ENCODE data around the gene MYBBP1A. TPM values are rescaled to one million over a fixed set of nuclear protein-coding genes. Genes with fewer than 3 reads are reported as not detected.

Gene MYBBP1A
- total RNA-seq, 2 donors from 2014 or later, result 28.1 to 41.6 TPM

DNA sequence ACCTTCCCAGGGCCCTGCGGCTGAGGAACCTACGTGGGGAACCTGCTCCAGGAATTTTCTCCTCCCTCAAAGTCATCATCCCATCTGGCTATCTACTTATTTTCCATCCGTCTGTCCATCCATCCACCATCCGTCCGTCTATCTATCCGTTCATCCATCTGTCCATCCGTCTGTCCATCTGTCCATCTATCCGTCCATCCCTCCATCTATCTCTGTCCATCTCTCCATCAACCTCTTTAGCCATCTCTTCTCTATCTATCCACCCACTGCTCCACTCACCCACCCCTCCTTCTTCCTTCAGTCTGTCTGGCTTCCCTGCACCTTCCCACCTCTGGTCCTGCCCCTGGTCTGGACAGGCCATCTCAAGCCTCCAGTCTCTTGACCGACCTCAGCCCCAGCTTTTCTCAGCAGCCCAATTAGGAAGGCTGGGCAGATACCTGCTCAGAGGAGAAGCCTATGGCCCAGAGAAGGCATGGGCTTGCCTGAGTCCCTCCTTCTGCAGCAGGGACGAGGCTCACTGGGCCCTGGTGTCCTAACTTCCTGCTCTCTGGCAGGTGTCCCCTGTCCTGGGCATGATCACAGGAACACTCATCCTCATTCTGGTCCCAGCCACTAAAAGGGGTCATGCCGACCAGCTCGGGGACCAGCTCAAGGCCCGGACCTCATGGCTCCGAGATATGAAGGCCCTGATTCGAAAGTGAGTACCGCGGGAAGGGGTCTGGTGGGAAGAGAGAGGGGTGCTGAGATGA, 23.0 kb downstream of the MYBBP1A start:
- no peak for ATAC-seq
- DNase-seq, result no peak
- intact Hi-C loops (cut with DNase I, micrococcal nuclease), result no loop called here

DNA sequence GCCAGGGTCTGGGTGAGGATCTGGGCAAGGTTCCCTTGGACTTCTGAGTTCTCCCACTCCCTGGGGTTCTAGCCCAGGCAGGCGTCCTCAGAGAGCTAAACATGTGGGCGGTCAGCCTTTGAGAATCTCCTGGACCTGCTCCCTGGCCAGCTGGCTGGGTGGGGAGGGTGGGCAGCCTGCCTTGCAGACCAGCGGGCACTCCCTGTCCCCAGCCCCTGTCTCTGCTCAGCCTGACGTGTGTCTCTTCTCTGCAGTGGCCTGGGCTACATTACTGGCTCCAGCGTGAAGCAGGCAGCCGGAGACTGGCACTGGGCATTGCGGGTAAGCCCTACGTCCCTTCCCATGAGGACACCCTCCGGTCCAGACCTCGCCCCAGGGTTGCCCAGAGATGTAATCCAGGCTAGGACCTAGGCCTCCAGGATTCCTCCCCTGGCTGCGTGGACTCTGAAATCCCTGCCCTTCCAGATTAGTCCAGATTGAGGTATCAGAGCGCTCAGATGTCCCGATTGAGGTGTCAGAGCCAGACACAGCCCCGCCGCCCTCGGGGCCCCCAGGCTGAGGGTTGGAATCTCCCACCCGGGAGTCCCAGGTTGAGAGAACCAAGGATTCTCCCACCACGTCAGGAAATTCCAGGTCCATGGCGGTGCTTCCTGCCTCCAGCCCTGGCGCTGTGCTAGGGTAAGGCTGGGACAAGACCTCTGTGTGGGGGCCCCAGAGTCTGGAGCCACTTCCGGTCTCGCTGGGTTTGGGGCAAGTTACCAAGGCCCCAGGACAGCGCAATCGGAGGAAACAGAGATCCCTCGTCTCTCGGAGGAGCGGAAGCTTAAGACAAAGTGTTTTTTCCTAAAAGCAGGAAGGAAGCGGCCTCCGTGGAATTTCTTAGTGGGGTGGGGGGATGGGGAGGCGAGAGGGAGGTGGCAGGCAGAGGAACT, 24.1 kb downstream of the MYBBP1A start:
- no peak for ATAC-seq
- intact Hi-C loops (cut with DNase I, micrococcal nuclease), result no loop called here
- DNase-seq, result no peak

DNA sequence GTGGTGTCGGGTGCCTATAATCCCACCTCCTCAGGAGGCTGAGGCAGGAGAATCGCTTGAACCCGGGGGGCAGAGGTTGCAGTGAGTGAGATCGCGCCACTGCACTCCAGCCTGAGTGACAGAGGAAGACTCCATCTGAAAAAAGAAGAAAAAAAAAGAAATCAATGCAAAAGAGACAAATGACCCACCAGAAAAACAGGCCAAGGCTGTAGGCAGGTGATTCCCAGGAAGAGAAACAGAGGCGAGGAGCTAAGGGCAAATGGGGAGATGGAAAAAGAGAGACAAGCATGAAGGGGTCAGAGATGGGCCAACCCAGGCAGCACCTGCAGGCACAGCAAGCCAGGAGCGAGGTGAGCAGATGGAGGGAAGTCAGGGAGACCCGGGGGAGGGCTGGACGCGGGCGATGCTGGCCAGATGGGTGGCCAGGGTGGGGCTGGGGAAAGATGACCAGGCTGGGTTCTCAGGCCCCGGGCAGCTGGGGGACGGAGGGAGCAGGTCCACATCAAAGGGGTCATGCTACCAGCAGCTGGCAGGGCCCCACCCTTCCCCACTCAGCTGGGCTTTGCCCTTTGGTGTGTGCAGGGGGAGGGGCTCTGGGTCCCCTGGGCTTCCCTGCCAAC, 25.5 kb downstream of the MYBBP1A start:
- ATAC-seq (no peak), DNase-seq (no peak)
- intact Hi-C loops (cut with DNase I, micrococcal nuclease), result no loop called here

DNA sequence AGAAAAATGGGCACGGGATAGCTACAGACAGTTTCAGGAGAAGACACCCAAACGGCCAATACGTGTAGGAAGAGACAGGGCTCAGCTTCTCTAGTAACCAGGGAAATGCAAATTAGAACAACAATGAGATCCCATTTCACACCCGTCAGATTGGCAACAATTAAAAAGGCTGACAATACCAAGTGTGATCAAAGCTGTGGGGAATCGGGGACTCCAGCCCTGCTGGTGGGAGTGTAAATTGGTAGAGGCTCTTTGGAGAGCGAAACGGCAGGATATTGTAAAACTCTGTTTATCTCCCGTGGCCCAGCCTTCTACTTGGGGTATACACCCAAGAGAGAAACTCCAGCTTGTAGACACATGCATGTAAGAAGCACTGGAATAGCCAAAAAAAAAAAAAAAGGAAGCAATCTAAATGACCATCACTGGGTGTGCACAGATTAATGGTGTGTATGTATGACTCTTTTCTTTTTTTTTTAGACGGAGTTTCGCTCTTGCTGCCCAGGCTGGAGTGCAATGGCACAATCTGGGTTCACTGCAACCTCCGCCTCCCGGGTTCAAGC, 27.5 kb downstream of the MYBBP1A start:
- intact Hi-C loops (cut with DNase I, micrococcal nuclease), result no loop called here
- DNase-seq (no peak), ATAC-seq (no peak)

DNA sequence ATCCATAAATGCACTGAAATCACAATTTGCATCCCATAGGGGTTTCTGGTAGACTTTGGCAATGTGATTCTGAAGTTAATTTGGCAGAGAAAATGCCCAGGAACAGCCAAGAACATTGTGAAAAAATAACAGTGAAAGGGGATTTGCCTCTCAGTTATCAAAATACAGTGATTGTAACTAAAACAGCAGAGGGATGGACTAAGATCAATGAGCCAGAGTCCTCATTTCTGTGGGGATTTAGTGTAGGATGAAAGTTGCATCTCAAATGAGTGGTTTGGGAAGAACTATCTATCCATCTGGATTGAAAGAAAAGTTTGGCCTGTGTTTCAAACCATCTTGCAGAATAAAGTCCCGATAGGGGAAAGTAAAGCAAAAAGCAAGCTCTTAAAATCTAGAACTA, 28.1 kb downstream of the MYBBP1A start:
- DNase-seq (no peak), ATAC-seq (no peak)
- intact Hi-C loops (cut with DNase I, micrococcal nuclease), result no loop called here

DNA sequence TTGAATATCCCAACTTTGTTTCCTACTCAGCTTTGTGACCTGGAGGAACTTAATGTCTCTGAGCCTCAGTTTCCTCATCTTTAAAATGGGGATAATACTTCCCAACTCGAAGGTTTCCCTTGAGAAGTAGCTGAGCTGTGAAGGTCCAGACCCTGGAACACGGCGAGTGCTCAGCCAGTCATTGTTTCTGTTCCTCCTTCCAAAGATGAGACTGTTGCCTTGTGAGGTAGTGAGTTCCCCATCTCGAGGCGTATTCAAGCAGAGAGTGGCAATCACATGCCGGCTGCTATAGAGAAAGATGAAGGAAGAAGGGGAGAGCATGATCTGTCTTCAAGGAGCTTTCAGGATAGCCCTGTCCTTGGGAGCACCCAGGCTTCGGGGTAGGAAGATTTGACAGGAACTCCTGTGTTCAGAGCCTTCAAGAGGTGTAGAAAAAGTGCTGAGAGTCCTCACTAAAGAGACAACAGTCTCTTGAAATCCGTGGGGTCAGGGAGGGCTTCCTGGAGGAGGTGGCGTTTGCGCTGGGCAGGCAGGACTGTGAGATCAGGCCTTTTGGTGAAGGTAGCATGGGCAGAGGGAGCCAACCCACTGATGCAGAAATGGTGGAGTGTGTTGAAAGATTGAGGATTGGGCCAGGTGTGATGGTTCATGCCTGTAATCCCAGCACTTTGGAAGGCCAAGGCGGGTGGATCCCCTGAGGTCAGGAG, 29.3 kb downstream of the MYBBP1A start:
- DNase-seq, result no peak
- ATAC-seq, result no peak
- intact Hi-C loops (cut with DNase I, micrococcal nuclease), result no loop called here

DNA sequence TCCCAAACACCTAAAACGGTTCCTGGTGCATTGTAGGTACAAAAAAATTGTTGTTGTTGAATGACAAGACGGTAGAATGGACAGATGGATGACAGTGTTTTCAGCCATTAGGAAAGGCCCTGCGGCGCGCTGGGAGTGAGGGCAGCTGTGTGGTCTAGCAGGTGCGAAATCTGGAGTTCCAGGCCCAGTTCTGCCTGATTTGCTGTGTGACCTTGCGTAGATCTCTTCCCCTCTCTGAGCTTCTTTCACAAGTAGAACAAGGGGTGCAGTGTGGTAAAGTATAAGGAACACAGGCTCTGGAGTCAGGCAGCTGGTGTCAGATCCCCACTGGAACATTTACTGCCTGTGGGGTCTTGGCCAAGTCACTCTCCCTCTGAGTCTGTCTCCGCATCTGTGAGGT, 31.2 kb downstream of the MYBBP1A start:
- ATAC-seq, result no peak
- intact Hi-C loops (cut with DNase I, micrococcal nuclease), result no loop called here
- DNase-seq, result no peak

DNA sequence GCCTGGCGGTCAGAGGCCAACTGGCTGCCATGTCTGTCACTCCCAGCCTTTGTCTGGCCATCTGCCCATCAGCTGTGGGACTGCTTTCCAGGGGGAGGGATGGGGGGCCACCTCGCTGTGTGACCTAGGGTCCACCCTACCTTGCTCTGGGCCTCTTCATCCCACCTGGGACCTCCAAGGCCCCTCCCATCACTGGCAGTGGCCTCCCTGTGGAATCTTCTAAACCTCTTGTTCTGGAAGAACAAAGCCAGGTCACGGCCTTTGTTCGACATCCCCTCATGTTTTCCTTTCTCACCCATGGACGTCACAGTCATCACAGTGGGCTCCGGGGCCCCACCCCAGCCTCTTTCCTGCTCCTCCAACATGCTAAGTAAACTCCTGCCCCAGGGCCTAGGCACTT, 32.5 kb downstream of the MYBBP1A start:
- intact Hi-C loops (cut with DNase I, micrococcal nuclease), result no loop called here
- DNase-seq (no peak), ATAC-seq (no peak)

DNA sequence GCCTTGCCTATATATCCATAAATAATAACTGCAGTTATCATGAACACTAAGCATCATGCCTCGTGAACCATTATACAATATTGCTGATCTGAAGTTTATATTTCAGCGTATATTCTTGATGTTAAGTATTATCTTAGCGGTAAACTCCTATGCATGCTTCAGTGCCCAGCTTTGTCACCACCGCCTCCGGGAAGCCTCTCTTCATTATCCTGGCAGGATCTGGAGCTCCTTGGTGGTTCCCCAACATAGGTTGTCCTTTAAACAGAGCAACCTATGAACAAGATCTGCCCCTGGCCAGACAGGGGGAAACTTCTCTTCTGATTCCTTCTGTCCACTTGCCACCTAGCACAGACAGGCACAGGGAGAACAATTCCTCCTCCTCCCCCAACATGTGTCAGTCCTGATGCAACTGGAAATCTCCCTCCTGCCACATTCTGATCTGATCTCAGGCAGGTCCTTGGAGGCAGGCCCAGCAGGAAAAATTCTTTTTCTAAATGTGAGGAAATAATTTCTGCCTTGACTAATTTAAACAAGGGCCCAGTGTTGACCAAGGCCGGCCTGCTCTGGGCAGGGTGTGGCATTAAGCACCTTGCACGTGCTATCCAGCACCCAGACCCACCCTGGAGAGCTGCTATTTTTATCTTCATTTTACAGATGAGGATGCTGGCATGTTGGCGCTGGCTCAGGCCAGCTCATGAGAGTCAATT, 34.1 kb downstream of the MYBBP1A start:
- DNase-seq (no peak), ATAC-seq (peak; percentile 86)

DNA sequence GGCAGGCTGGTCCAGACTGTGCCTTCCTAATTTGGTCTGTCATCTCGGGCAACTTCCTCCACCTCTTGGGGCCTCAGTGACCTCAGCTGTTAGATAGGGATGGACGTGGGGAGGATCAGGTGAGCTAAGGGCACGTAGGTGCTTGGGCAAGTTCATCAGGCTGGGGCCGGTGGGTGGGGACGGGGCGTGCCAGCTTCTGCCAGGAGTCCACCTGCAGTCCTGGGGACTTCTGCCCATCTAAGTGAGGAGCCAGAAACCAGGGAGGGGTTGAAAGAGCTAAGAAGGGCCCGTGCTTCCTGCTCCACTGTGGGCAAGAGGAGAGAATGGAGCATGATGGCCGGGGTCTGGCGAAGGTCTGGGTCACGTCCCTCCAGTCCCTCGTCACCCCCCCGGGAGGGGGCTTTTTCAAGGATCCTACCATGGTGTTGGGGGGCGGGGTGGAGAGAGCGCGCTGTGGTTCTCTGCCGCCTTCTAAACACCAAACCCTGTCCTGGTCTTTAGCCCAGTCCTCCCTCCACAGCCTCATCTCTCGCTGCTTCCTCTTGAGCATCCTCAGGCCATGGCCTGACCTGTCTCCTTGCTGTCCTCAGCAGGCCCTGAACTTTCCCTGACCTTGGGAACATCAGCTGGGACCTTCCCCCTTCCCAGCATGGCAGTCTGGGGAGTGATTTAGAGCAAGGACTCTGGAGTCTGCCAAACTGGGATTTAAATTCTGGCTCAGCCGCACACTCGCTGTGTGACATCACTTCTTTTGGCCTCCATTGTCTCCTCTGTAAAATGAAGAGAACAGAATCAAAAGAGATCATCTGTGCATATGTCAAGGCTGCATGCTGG, 34.9 kb downstream of the MYBBP1A start:
- intact Hi-C loops (cut with DNase I, micrococcal nuclease), result no loop called here
- DNase-seq (no peak), ATAC-seq (no peak)

More for the DNA sequence above, 34.1 kb downstream of the MYBBP1A start:
- intact Hi-C loops (cut with DNase I, micrococcal nuclease), result no loop called here

DNA sequence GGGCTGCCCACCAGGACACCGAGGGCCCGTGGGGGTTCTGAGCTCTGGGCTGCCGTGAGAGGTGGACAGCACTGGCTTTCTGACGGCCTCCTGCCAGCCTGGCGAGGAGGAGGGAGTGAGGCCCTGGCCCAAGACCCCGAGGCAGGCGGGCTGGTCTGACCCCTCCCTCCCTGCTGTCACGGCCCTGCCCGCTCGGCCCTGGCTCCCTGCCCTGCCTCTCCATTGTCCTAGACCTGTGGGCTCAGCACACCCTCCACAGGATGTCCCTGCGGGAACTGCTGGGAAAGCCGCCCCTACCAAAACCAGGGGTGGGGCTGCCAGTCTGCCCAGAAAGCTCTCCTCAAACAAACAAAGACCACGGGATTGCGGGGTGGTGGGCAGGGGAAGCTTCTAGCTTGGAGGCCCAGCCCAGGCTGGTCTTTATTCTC, 35.8 kb downstream of the MYBBP1A start:
- DNase-seq, result no peak
- intact Hi-C loops (cut with DNase I, micrococcal nuclease), result no loop called here
- peak; percentile 19 for ATAC-seq

DNA sequence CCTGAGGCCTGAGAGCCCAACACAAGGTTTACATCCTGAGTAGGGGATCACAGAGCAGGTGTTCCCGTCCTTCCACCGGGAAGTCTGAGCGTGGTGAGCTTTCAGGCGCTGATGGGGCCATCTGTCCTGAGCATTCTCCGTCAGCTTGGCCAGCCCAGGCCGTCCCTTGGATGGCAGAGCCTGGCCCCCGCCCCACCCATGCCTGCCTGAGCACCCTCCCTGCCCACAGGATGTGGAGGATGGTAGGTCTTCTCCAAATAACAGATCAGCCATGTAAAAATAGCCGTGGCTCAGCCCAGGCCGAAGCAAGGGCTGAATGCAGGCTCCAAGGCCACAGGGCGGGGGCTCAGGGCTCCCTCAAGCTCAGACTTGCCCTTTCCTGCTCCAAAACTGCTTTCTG, 36.3 kb downstream of the MYBBP1A start:
- intact Hi-C loops (cut with DNase I, micrococcal nuclease), result no loop called here
- ATAC-seq, result no peak
- DNase-seq, result no peak

DNA sequence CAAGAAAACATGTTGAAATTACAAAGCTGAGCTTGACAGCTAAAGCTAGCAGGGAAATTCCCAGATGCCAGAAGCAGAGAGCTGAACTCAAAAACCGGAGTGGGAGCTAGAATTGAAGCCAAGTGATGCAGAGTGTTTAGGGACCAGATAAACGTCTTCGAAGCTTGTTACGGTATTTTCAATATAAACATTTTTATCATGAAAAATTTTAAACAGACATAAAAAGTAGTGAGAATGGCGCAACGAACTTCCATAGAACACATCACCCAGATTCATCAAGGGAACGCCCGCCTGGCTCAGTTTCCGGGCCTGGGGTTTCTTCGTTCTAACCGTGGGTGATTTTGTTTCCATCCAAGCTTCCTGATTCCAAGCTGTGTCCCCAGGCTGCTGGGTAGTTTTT, 38.4 kb downstream of the MYBBP1A start:
- intact Hi-C loops (cut with DNase I, micrococcal nuclease), result no loop called here
- ATAC-seq, result no peak
- DNase-seq, result no peak

DNA sequence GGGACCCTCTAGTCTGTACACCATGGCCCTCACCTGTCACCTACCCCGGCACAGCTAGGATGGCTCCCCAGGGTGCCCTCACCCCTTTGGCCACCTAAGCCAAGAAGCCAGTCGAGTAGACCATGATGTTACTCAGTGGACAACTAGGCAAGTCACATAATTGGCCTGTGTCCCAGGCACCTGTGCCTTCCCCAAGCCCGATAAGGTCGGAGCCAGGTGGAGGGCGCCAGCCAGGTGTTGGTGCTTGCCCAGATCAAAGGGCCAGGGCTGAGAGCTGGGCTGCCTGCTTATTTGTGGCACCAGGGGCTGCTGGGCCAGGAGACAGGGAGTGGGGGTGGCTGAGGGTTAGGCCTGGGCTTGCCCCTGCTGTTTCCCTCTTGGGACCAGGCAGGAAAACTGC, 39.7 kb downstream of the MYBBP1A start:
- intact Hi-C loops (cut with DNase I, micrococcal nuclease), result no loop called here
- DNase-seq (no peak), ATAC-seq (peak; percentile 41)

DNA sequence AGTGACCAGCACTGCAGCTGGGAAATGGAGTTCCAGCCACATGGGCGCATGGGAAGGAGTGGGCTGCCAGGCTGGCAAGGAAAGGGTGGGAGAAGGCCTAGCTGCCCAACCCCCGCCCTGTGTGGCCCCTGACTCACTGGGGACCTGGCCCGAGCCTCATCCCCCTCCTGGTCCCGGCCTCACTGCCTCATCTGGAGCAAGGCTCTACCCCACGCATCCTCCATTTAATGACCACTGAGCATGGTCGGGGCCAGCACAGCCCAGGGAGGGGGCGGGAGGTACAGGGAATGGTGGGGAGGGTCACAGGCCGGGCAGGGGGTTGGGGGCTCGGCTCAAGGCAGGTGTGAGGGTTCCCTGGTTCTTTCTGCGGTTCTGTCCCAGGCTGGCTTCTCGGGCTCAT, 40.4 kb downstream of the MYBBP1A start:
- ATAC-seq, result no peak
- DNase-seq, result no peak
- intact Hi-C loops (cut with DNase I, micrococcal nuclease), result no loop called here

DNA sequence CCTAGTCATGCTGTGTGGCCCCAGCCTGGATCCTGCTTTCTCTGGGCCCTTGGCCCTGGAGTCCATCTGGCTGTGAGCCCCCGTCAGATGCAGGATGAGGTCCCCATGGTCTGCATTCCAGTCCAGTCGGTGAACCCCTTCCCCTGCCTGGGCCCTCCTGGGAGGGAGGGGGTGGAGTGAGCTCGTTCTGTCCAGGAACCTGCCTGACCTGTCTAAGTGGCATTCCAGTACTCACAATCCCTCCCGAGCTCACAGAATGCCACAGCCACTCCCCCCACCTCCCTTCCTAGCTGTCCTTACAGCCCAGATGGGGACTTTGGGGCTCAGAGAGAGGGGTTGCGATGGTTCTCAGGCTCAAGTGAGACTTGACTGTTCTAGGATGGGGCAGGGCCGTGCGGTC, 41.0 kb downstream of the MYBBP1A start:
- DNase-seq, result no peak
- peak; percentile 26 for ATAC-seq
- intact Hi-C loops (cut with DNase I, micrococcal nuclease), result no loop called here

Measured in left colon (tissue), 2 donors.